Esophagus mucosa (tissue), 1 donor: ENCODE results near the gene FANCC. TPM values are rescaled to one million over a fixed set of nuclear protein-coding genes. Genes with fewer than 3 reads are reported as not detected.
"Not testable (repeated sequence)": the region's sequence is repeated elsewhere in the genome, so short reads cannot be mapped to it uniquely, and the experiment has no call there.

Experiments
- ATAC-seq: fragments of 200-7000 bp; cut with Tn5 transposase; one replicate; pipeline ENCODE4 v1.9.1; 2020
- total RNA-seq: library from RNA; stranded (reverse); gene quantifications from one replicate; pipeline ENCODE4 v1.2.4, GENCODE V29; 2023
- donor health status: DM: yes; HTN: yes; CAD: no.

FANCC gene
- total RNA-seq, 1 donor from 2014 or later, result 5.2 TPM

GRCh38 chr9:95282332-95282731, 35.2 kb downstream of the FANCC start:
- ATAC-seq, result no peak

- ATAC-seq, result no peak
Observed at GRCh38 chr9:95280745-95281144, 36.8 kb downstream of the FANCC start.

GRCh38 chr9:95277509-95277908, 40.0 kb downstream of the FANCC start:
- ATAC-seq, result no peak

- no peak for ATAC-seq
Observed at GRCh38 chr9:95276395-95276954, 41.0 kb downstream of the FANCC start.

GRCh38 chr9:95274160-95274559, 43.3 kb downstream of the FANCC start:
- ATAC-seq, result not testable (repeated sequence)

GRCh38 chr9:95273369-95274022, 44.0 kb downstream of the FANCC start:
- ATAC-seq, result no peak

GRCh38 chr9:95272830-95273229, 44.7 kb downstream of the FANCC start:
- no peak for ATAC-seq

- no peak for ATAC-seq
Observed at GRCh38 chr9:95270790-95271189, 46.7 kb downstream of the FANCC start.

- ATAC-seq, result not testable (repeated sequence)
Observed at GRCh38 chr9:95269803-95270773, 47.4 kb downstream of the FANCC start.

GRCh38 chr9:95268681-95269080, 48.8 kb downstream of the FANCC start:
- peak; percentile 49 for ATAC-seq

- no peak for ATAC-seq
Observed at GRCh38 chr9:95266649-95267048, 50.9 kb downstream of the FANCC start.

- no peak for ATAC-seq
Observed at GRCh38 chr9:95265960-95266359, 51.5 kb downstream of the FANCC start.

- no peak for ATAC-seq
Observed at GRCh38 chr9:95264954-95265615, 52.4 kb downstream of the FANCC start.

GRCh38 chr9:95261890-95262289, 55.6 kb downstream of the FANCC start:
- no peak for ATAC-seq

GRCh38 chr9:95250462-95251221, 66.9 kb downstream of the FANCC start:
- no peak for ATAC-seq

GRCh38 chr9:95249986-95250385, 67.5 kb downstream of the FANCC start:
- peak; percentile 72 for ATAC-seq

- ATAC-seq, result no peak
Observed at GRCh38 chr9:95246547-95246946, 71.0 kb downstream of the FANCC start.

- ATAC-seq, result no peak
Observed at GRCh38 chr9:95242613-95243012, 74.9 kb downstream of the FANCC start.

- no peak for ATAC-seq
Observed at GRCh38 chr9:95239071-95239470, 78.4 kb downstream of the FANCC start.

GRCh38 chr9:95237336-95237735, 80.2 kb downstream of the FANCC start:
- no peak for ATAC-seq

GRCh38 chr9:95230046-95230445, 87.5 kb downstream of the FANCC start:
- ATAC-seq, result no peak
